MM.1S (cell line): ENCODE results near the gene EFCAB3.

Source experiments
- CTCF ChIP-seq: fragments of 300-600 bp; sonication (generic); IDR thresholded peaks from 2 replicates; pipeline ENCODE4 v1.5.1; 2016; ENCODE audit warnings: antibody characterized with exemption, low read length, mixed read lengths
- EZH2 ChIP-seq: fragments of 300-600 bp; sonication (generic); optimal IDR thresholded peaks from 2 replicates; pipeline ENCODE3; 2017; ENCODE audit warnings: low read depth, mild to moderate bottlenecking, antibody characterized with exemption, low read length, mixed read lengths

DNA sequence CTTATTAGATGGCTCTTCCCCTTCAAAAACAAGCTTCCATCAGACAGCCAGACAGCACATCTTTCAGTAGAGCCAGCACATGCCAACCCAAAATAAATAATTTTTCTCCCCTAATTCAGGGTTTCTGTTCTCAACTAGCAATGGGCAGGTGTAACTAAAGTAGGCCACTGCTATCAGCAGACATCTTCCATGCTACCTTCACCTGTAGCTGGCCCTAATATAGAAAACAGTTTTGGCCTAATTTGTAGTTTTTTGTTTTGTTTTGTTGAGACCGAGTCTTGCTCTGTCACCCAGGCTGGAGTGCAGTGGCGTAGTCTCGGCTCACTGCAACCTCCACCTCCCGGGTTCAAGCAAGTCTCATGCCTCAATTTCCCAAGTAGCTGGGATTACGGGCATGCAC lies 29.2 kb upstream of the EFCAB3 start:
- TF ChIP-seq CTCF, result no peak
- no peak for TF ChIP-seq EZH2
